C4-2B (cell line): ENCODE measurements around the gene IL5RA.
A peak's percentile ranks its signal among the peaks of the same experiment; 100 is the strongest.

Experiments
- H3K27ac ChIP-seq: fragments of 450-650 bp; 2 replicates; pipeline ENCODE4 v1.5.1; 2017
- CTCF ChIP-seq: fragments of 450-650 bp; conservative IDR thresholded peaks from 2 replicates; pipeline ENCODE4 v1.5.1; 2017; ENCODE audit warnings: mild to moderate bottlenecking
- ZFX ChIP-seq: fragments of 450-650 bp; IDR thresholded peaks from 2 replicates; pipeline ENCODE4 v1.6.1; 2017

The IL5RA gene

GRCh38 chr3:3137526-3137925, 27.4 kb upstream of the IL5RA start:
- TF ChIP-seq CTCF, result no peak
- TF ChIP-seq ZFX, result no peak
- no peak overlapping the region for H3K27ac ChIP-seq

GRCh38 chr3:3134750-3135448, 24.7 kb upstream of the IL5RA start:
- no peak for TF ChIP-seq CTCF
- TF ChIP-seq ZFX, result no peak
- no peak overlapping the region for H3K27ac ChIP-seq

GRCh38 chr3:3133500-3133899, 23.3 kb upstream of the IL5RA start:
- H3K27ac ChIP-seq, result no peak overlapping the region
- no peak for TF ChIP-seq ZFX
- no peak for TF ChIP-seq CTCF

GRCh38 chr3:3129579-3129978, 19.4 kb upstream of the IL5RA start:
- no peak overlapping the region for H3K27ac ChIP-seq
- TF ChIP-seq CTCF (no peak), ZFX (no peak)

- peak overlapping the region; percentile 92 for H3K27ac ChIP-seq
- TF ChIP-seq CTCF, result no peak
- no peak for TF ChIP-seq ZFX
Observed at GRCh38 chr3:3127432-3128010, 17.3 kb upstream of the IL5RA start.

- TF ChIP-seq CTCF (no peak), ZFX (peak; percentile 29; the same call in 1 of the 2 replicates)
- peak within 1 kb of the TSS; percentile 92 for H3K27ac ChIP-seq
Observed at GRCh38 chr3:3126477-3127431, 16.6 kb upstream of the IL5RA start, which contains the start of gene TRNT1. Gene TRNT1 (plus strand): TSS chr3:3126940. CDS start chr3:3129041, 2,101 bp downstream.

GRCh38 chr3:3125977-3126376, 15.8 kb upstream of the IL5RA start:
- no peak for TF ChIP-seq CTCF
- peak; percentile 1; the same call in 1 of the 2 replicates for TF ChIP-seq ZFX
- H3K27ac ChIP-seq, result peak overlapping the region; percentile 92
